ENCODE results near the gene EXOC4. TPM values are rescaled to one million over a fixed set of nuclear protein-coding genes. Genes with fewer than 3 reads are reported as not detected.

Gene EXOC4
- total and polyA plus RNA-seq, 12 donors: 7.5 to 41.7 (median 34.6) TPM

DNA sequence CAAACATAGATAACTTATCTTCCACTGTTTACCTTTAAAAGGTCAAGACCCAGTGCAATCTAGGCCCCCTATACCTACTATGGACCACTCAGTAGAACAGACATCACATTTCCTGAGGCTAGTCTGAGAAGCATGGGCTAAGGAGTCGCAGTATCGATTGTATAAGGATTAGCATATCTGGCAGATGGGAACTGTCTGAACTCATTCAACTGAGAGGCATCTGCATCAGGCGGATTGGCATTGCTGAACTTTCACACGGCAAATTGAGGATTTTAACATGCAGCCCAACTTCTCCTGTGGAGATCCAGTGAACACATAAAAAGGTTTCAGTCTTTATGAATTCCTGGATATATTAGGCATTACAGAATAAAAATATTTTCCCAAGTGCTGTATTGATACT, 785.1 kb downstream of the EXOC4 start:
- no peak for TF ChIP-seq CTCF (IDR thresholded peaks at IDR 0.05)
- 95% methylated on average over 4 of the region's 4 CpGs for WGBS, 2 donors
- ATAC-seq (no peak), DNase-seq (no peak)
- no peaks in the 10 kb centered on the region for H3K9me3 ChIP-seq
- H3K4me3 ChIP-seq: no peak overlapping the region
- no peaks in the 10 kb centered on the region for H3K27me3 ChIP-seq
- H3K36me3 ChIP-seq: no peaks in the 10 kb centered on the region
- no peak overlapping the region for H3K27ac ChIP-seq
- H3K4me1 ChIP-seq: no peaks in the 10 kb centered on the region
- intact Hi-C loops (cut with DNase I): no loop called here

DNA sequence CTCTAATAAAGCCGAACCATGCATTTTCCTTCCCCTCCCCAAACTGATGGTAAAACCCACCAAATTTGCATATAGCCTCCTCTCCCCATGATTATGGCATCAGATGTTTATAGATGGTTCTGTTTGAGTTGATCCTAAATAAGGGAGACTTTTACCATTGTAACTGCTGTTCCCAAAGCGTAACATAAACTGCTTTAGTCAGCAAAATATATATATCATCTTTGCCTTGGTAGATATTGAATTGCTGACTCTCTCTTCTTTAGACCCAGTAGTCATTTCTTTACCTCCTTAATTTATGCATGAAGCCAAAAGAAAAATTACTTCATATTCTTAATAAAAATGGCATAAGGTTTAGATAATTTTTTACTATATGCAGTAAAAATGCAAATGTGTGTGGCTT, 788.1 kb downstream of the EXOC4 start:
- no peak overlapping the region for H3K4me3 ChIP-seq
- H3K27me3 ChIP-seq: no peaks in the 10 kb centered on the region
- TF ChIP-seq CTCF (IDR thresholded peaks at IDR 0.05): no peak
- no peaks in the 10 kb centered on the region for H3K9me3 ChIP-seq
- H3K36me3 ChIP-seq: peaks cover 0 to 11% (median 0%) of the 10 kb centered on the region in 9 donors
- intact Hi-C loops (cut with DNase I): loop anchor here in 1 of 10 donors (10.0 kb wide), 1 partner anchor 94 kb away; no protein-coding TSS in a partner anchor
- 98 to 100% methylated on average over 2 of the region's 2 CpGs for WGBS, 2 donors
- ATAC-seq: no peak
- no peak for DNase-seq
- no peak overlapping the region for H3K27ac ChIP-seq
- no peaks in the 10 kb centered on the region for H3K4me1 ChIP-seq

- no peaks in the 10 kb centered on the region for H3K27me3 ChIP-seq
- H3K27ac ChIP-seq: no peak overlapping the region
- intact Hi-C loops (cut with DNase I): loop anchor here in 1 of 10 donors (10.0 kb wide), 1 partner anchor 93 kb away; no protein-coding TSS in a partner anchor
- H3K9me3 ChIP-seq: no peaks in the 10 kb centered on the region
- ATAC-seq: no peak
- no peak overlapping the region for H3K4me3 ChIP-seq
- no peak for TF ChIP-seq CTCF (IDR thresholded peaks at IDR 0.05)
- DNase-seq: no peak
- no peaks in the 10 kb centered on the region for H3K4me1 ChIP-seq
- peaks cover 0 to 11% (median 0%) of the 10 kb centered on the region in 9 donors for H3K36me3 ChIP-seq
Observed at GRCh38 chr7:134041477-134041876, 788.6 kb downstream of the EXOC4 start.

- Histone ChIP-seq H3K27ac (no peak overlapping the region), H3K4me3 (no peak overlapping the region), H3K27me3 (no peaks in the 10 kb centered on the region), H3K9me3 (peaks cover 0 to 2% (median 0%) of the 10 kb centered on the region in 11 donors), H3K4me1 (no peaks in the 10 kb centered on the region), H3K36me3 (peaks cover 0 to 11% (median 0%) of the 10 kb centered on the region in 9 donors)
- WGBS, 2 donors: 47 to 65% methylated on average over 4 of the region's 4 CpGs
- intact Hi-C loops (cut with DNase I): loop anchor here in 1 of 10 donors (10.0 kb wide), 1 partner anchor 92 kb away; no protein-coding TSS in a partner anchor
- DNase-seq (no peak), ATAC-seq (peak in 2 of 8 donors; percentile 45 to 90)
- no peak for TF ChIP-seq CTCF (IDR thresholded peaks at IDR 0.05)
Observed at GRCh38 chr7:134042307-134042706, 789.4 kb downstream of the EXOC4 start.

All from heart right ventricle (tissue), 16 donors.